HepG2 (cell line): Measurements from ENCODE around the gene FAM20C. TPM values are rescaled to one million over a fixed set of nuclear protein-coding genes. Genes with fewer than 3 reads are reported as not detected.

Source experiments
- AHR ChIP-seq: IDR thresholded peaks from 2 replicates; pipeline ENCODE4 v1.6.1; 2018; ENCODE audit warnings: missing genetic modification reagents, missing compliant biosample characterization
- CCAR2 ChIP-seq: fragments of 200-400 bp; formaldehyde crosslinking; optimal IDR thresholded peaks from 2 replicates; pipeline ENCODE3; 2018; ENCODE audit warnings: low read depth, mild to moderate bottlenecking, low read length, moderate library complexity
- CENPX ChIP-seq: sonication (generic); formaldehyde crosslinking; IDR thresholded peaks from 2 replicates; pipeline ENCODE4 v1.9.0; 2021; ENCODE audit warnings: mild to moderate bottlenecking, missing genetic modification reagents, moderate library complexity
- DNMT3B ChIP-seq: conservative IDR thresholded peaks from 2 replicates; pipeline ENCODE4 v1.6.1; 2016; ENCODE audit warnings: missing biosample characterization, control low read depth
- FLYWCH1 ChIP-seq: sonication (generic); formaldehyde crosslinking; IDR thresholded peaks from 2 replicates; pipeline ENCODE4 v1.8.1; 2023; ENCODE audit warnings: mild to moderate bottlenecking, missing genetic modification reagents
- FOXC1 ChIP-seq: sonication (generic); formaldehyde crosslinking; IDR thresholded peaks from 2 replicates; pipeline ENCODE4 v1.8.0; 2022; ENCODE audit warnings: mild to moderate bottlenecking, missing genetic modification reagents, borderline replicate concordance
- GZF1 ChIP-seq: sonication (generic); formaldehyde crosslinking; IDR thresholded peaks from 2 replicates; pipeline ENCODE4 v1.5.1; 2020; ENCODE audit warnings: mild to moderate bottlenecking, missing genetic modification reagents
- NFE2 ChIP-seq: sonication (generic); formaldehyde crosslinking; IDR thresholded peaks from 2 replicates; pipeline ENCODE4 v1.4.0; 2020; ENCODE audit warnings: missing genetic modification reagents
- NFIB ChIP-seq: sonication (generic); formaldehyde crosslinking; IDR thresholded peaks from 2 replicates; pipeline ENCODE4 v1.9.0; 2021; ENCODE audit warnings: missing genetic modification reagents, mild to moderate bottlenecking, borderline replicate concordance
- RBM22 ChIP-seq: fragments of 200-400 bp; formaldehyde crosslinking; optimal IDR thresholded peaks from 2 replicates; pipeline ENCODE3; 2017; ENCODE audit warnings: mild to moderate bottlenecking, low read length, moderate library complexity
- SKI ChIP-seq: fragments of 450-650 bp; IDR thresholded peaks from one replicate; pipeline ENCODE4 v1.6.1; 2018; ENCODE audit warnings: mild to moderate bottlenecking; ENCODE audit not compliant: partially characterized antibody
- TAF1 ChIP-seq: sonication (generic); formaldehyde crosslinking; IDR thresholded peaks from 2 replicates; pipeline ENCODE4 v1.4.0; 2020; ENCODE audit warnings: missing genetic modification reagents
- TEAD2 ChIP-seq: sonication (generic); formaldehyde crosslinking; IDR thresholded peaks from 2 replicates; pipeline ENCODE4 v1.9.0; 2021; ENCODE audit warnings: missing genetic modification reagents
- U2AF1 ChIP-seq: fragments of 200-400 bp; formaldehyde crosslinking; optimal IDR thresholded peaks from 2 replicates; pipeline ENCODE3; 2017; ENCODE audit warnings: mild to moderate bottlenecking, low read depth, low read length
- ZNF317 ChIP-seq: sonication (generic); formaldehyde crosslinking; IDR thresholded peaks from 2 replicates; pipeline ENCODE4 v1.5.0; 2020; ENCODE audit warnings: mild to moderate bottlenecking, missing genetic modification reagents
- ZNF382 ChIP-seq: sonication (generic); formaldehyde crosslinking; IDR thresholded peaks from 2 replicates; pipeline ENCODE4 v1.5.0; 2020; ENCODE audit warnings: missing genetic modification reagents, mild to moderate bottlenecking, borderline replicate concordance
- ZSCAN12 ChIP-seq: sonication (generic); formaldehyde crosslinking; IDR thresholded peaks from 2 replicates; pipeline ENCODE4 v1.9.0; 2021; ENCODE audit warnings: mild to moderate bottlenecking, missing genetic modification reagents
- polyA plus RNA-seq, 8 experiments: library from polyadenylated mRNA; depleted of rRNA in 3 of 8; stranded (reverse) in 7 of 8; unstranded in 1 of 8; fragments of >200 nt; fragmentation: Illumina TruSeq in 4 of 8; extraction: Trizol in 4 of 8; gene quantifications; 2 replicates each; pipeline versions ENCODE4 v1.2.1 to v1.2.3, GENCODE V29; 2011 to 2016; ENCODE audit warnings: low read depth in 4 of 8, missing spikeins in 1 of 8, mixed read lengths in 1 of 8; ENCODE audit not compliant: insufficient read depth in 1 of 8
- total RNA-seq, 5 experiments: library from RNA; depleted of rRNA; stranded (reverse); fragments of >200 nt; fragmentation: Illumina TruSeq; extraction: Trizol; gene quantifications; 2 replicates each; pipeline ENCODE4 v1.2.3, GENCODE V29; 2016; ENCODE audit warnings: low read depth in 1 of 5
- TF ChIP-seq, protein P1 (sequence below): sonication (generic); formaldehyde crosslinking; conservative IDR thresholded peaks from 2 replicates; pipeline ENCODE4 v1.8.0; 2022; ENCODE audit warnings: mild to moderate bottlenecking, moderate library complexity, missing genetic modification reagents
- TF ChIP-seq, protein P2 (sequence below): sonication (generic); formaldehyde crosslinking; IDR thresholded peaks from 2 replicates; pipeline ENCODE4 v1.5.1; 2020; ENCODE audit warnings: mild to moderate bottlenecking, moderate library complexity, missing genetic modification reagents
- TF ChIP-seq, protein P3 (sequence below): sonication (generic); formaldehyde crosslinking; IDR thresholded peaks from 2 replicates; pipeline ENCODE4 v1.4.0; 2020; ENCODE audit warnings: mild to moderate bottlenecking, missing genetic modification reagents
- TF ChIP-seq, protein P4 (sequence below): sonication (generic); formaldehyde crosslinking; IDR thresholded peaks from 2 replicates; pipeline ENCODE4 v1.4.0; 2020; ENCODE audit warnings: mild to moderate bottlenecking, missing genetic modification reagents
- TF ChIP-seq, protein P5 (sequence below): IDR thresholded peaks from 2 replicates; pipeline ENCODE4 v1.6.1; 2016; ENCODE audit warnings: missing biosample characterization, missing genetic modification reagents, low read depth

The FAM20C gene
- total and polyA plus RNA-seq, 2 of the 13 experiments (the other 11 are each of a cell fraction or from before 2014, with no cell fraction given), result 11.9 to 19.9 TPM

DNA sequence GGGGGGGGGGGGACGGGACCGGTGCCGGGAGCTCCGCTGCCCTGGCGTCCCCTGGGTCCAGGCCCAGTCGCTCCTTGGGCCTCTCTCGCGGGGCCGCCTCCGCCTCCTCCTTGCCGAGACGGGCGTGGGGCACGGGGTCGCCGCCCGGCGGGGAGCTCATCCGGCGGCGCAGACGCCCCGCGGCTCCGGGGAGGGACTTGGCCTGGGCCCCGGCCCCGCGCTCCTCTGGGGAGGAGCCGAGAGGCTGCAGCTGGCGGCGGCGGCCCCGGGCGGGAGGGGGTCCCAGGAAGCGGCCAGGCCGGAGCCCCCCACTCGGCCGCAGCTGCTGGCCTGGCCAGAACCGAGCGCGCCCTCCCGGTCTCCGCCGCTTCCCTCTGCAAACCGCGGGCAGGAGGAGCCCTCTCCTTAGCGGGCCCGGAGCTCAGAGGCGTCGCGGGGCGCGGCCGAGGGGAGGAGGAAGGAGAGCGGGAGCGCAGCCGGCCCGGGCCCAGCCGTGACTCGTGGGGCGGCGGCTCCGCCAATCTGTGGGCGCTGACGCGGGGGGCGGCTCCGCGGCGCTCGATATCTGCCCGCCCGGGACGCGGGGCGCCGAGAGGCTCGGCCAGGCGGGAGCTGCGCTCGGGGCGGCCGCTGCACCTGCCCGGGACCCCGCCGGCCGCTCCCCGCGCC is at the start of gene FAM20C (continued):
- TF ChIP-seq ZNF317 (CRISPR knock-in tag) (no peak), SKI (no peak), FLYWCH1 (CRISPR knock-in tag) (no peak), TEAD2 (CRISPR knock-in tag) (no peak), ZSCAN12 (CRISPR knock-in tag) (no peak), RBM22 (no peak), GZF1 (CRISPR knock-in tag) (no peak), NFE2 (CRISPR knock-in tag) (no peak), FOXC1 (CRISPR knock-in tag) (no peak), ZNF382 (CRISPR knock-in tag) (no peak), U2AF1 (no peak), CCAR2 (no peak), CENPX (CRISPR knock-in tag) (no peak), DNMT3B (CRISPR knock-in tag) (no peak), AHR (no peak), TAF1 (peak; percentile 32; the same call in 1 of the 2 replicates), NFIB (CRISPR knock-in tag) (no peak)
- TF ChIP-seq, protein P1, sequence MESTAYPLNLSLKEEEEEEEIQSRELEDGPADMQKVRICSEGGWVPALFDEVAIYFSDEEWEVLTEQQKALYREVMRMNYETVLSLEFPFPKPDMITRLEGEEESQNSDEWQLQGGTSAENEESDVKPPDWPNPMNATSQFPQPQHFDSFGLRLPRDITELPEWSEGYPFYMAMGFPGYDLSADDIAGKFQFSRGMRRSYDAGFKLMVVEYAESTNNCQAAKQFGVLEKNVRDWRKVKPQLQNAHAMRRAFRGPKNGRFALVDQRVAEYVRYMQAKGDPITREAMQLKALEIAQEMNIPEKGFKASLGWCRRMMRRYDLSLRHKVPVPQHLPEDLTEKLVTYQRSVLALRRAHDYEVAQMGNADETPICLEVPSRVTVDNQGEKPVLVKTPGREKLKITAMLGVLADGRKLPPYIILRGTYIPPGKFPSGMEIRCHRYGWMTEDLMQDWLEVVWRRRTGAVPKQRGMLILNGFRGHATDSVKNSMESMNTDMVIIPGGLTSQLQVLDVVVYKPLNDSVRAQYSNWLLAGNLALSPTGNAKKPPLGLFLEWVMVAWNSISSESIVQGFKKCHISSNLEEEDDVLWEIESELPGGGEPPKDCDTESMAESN, result peak; percentile 13; the same call in 1 of the 2 replicates
- TF ChIP-seq, protein P2, sequence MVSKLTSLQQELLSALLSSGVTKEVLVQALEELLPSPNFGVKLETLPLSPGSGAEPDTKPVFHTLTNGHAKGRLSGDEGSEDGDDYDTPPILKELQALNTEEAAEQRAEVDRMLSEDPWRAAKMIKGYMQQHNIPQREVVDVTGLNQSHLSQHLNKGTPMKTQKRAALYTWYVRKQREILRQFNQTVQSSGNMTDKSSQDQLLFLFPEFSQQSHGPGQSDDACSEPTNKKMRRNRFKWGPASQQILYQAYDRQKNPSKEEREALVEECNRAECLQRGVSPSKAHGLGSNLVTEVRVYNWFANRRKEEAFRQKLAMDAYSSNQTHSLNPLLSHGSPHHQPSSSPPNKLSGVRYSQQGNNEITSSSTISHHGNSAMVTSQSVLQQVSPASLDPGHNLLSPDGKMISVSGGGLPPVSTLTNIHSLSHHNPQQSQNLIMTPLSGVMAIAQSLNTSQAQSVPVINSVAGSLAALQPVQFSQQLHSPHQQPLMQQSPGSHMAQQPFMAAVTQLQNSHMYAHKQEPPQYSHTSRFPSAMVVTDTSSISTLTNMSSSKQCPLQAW (CRISPR knock-in tag), result no peak
- TF ChIP-seq, protein P3, sequence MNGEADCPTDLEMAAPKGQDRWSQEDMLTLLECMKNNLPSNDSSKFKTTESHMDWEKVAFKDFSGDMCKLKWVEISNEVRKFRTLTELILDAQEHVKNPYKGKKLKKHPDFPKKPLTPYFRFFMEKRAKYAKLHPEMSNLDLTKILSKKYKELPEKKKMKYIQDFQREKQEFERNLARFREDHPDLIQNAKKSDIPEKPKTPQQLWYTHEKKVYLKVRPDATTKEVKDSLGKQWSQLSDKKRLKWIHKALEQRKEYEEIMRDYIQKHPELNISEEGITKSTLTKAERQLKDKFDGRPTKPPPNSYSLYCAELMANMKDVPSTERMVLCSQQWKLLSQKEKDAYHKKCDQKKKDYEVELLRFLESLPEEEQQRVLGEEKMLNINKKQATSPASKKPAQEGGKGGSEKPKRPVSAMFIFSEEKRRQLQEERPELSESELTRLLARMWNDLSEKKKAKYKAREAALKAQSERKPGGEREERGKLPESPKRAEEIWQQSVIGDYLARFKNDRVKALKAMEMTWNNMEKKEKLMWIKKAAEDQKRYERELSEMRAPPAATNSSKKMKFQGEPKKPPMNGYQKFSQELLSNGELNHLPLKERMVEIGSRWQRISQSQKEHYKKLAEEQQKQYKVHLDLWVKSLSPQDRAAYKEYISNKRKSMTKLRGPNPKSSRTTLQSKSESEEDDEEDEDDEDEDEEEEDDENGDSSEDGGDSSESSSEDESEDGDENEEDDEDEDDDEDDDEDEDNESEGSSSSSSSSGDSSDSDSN (CRISPR knock-in tag), result peak; percentile 79; the same call in 1 of the 2 replicates
- TF ChIP-seq, protein P4, sequence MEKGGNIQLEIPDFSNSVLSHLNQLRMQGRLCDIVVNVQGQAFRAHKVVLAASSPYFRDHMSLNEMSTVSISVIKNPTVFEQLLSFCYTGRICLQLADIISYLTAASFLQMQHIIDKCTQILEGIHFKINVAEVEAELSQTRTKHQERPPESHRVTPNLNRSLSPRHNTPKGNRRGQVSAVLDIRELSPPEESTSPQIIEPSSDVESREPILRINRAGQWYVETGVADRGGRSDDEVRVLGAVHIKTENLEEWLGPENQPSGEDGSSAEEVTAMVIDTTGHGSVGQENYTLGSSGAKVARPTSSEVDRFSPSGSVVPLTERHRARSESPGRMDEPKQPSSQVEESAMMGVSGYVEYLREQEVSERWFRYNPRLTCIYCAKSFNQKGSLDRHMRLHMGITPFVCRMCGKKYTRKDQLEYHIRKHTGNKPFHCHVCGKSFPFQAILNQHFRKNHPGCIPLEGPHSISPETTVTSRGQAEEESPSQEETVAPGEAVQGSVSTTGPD, result no peak
- TF ChIP-seq, protein P5, sequence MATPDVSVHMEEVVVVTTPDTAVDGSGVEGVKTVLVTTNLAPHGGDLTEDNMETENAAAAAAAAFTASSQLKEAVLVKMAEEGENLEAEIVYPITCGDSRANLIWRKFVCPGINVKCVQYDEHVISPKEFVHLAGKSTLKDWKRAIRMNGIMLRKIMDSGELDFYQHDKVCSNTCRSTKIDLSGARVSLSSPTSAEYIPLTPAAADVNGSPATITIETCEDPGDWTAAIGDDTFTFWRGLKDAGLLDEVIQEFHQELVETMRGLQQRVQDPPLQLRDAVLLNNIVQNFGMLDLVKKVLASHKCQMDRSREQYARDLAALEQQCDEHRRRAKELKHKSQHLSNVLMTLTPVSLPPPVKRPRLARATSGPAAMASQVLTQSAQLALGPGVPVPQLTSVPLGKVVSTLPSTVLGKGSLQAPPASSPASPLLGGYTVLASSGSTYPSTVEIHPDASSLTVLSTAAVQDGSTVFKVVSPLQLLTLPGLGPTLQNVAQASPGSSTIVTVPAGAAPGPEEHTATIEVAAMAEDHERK (CRISPR knock-in tag), result no peak
